Nephron progenitor cell (in vitro differentiated cells): Measurements from ENCODE around the gene HS6ST3.

ENCODE experiments used
- DNase-seq: peaks from one replicate; pipeline ENCODE4 v3.0.0; 2021
- H3K27ac Mint-ChIP-seq: 2 replicates; pipeline ENCODE4 v1.8.0; 2021; ENCODE audit warnings: mild to moderate bottlenecking, moderate library complexity, mixed read lengths
- H3K27me3 Mint-ChIP-seq: 2 replicates; pipeline ENCODE4 v1.8.0; 2021; ENCODE audit warnings: mild to moderate bottlenecking, low read depth, mixed read lengths; ENCODE audit not compliant: poor library complexity
- H3K36me3 Mint-ChIP-seq: 2 replicates; pipeline ENCODE4 v1.8.0; 2021; ENCODE audit warnings: low read depth, mixed read lengths
- H3K4me1 Mint-ChIP-seq: 2 replicates; pipeline ENCODE4 v1.8.0; 2021; ENCODE audit warnings: mixed read lengths
- H3K4me3 Mint-ChIP-seq: 2 replicates; pipeline ENCODE4 v1.8.0; 2021; ENCODE audit warnings: mild to moderate bottlenecking, moderate library complexity, mixed read lengths
- H3K9me3 Mint-ChIP-seq: 2 replicates; pipeline ENCODE4 v1.8.0; 2021; ENCODE audit warnings: mild to moderate bottlenecking, moderate library complexity, mixed read lengths
- TF ChIP-seq, protein P1 (sequence below): fragments of 200-600 bp; sonication (generic); IDR thresholded peaks from 2 replicates; pipeline ENCODE4 v1.5.0; 2021; ENCODE audit warnings: antibody characterized with exemption

The HS6ST3 gene

DNA sequence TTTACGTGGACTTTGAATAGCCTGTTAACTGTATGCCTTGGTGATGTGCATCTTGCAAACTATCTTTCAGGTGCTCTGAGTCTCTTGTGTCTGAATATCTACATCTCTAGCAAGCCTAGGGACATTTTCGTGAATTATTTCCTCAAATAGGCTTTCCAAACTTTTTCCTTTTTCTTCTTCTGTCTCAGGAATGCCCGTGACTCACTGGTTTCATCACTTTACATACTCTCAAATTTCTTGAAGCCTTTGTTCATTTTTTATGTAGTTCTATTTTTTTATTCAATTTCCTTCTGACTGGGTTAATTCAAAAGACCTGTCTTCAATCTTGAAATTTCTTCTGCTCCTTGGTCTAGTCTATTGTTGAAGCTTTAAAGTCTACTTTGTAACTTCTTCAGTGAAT is 572.1 kb downstream of the HS6ST3 start:
- H3K4me3 Mint-ChIP-seq, result no peak overlapping the region
- H3K9me3 Mint-ChIP-seq, result peaks cover 25% of the 10 kb centered on the region
- no peak for DNase-seq
- H3K27ac Mint-ChIP-seq, result no peak overlapping the region
- H3K36me3 Mint-ChIP-seq, result no peaks in the 10 kb centered on the region
- TF ChIP-seq, protein P1, sequence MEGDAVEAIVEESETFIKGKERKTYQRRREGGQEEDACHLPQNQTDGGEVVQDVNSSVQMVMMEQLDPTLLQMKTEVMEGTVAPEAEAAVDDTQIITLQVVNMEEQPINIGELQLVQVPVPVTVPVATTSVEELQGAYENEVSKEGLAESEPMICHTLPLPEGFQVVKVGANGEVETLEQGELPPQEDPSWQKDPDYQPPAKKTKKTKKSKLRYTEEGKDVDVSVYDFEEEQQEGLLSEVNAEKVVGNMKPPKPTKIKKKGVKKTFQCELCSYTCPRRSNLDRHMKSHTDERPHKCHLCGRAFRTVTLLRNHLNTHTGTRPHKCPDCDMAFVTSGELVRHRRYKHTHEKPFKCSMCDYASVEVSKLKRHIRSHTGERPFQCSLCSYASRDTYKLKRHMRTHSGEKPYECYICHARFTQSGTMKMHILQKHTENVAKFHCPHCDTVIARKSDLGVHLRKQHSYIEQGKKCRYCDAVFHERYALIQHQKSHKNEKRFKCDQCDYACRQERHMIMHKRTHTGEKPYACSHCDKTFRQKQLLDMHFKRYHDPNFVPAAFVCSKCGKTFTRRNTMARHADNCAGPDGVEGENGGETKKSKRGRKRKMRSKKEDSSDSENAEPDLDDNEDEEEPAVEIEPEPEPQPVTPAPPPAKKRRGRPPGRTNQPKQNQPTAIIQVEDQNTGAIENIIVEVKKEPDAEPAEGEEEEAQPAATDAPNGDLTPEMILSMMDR, result no peak
- no peaks in the 10 kb centered on the region for H3K4me1 Mint-ChIP-seq
- H3K27me3 Mint-ChIP-seq, result no peaks in the 10 kb centered on the region

GRCh38 chr13:96667294-96668018 is 577.5 kb downstream of the HS6ST3 start:
- no peak overlapping the region for H3K27ac Mint-ChIP-seq
- no peaks in the 10 kb centered on the region for H3K27me3 Mint-ChIP-seq

GRCh38 chr13:96671073-96671472 is 581.2 kb downstream of the HS6ST3 start:
- Mint-ChIP-seq H3K36me3 (no peaks in the 10 kb centered on the region), H3K27me3 (no peaks in the 10 kb centered on the region), H3K27ac (no peak overlapping the region), H3K9me3 (no peaks in the 10 kb centered on the region), H3K4me1 (no peaks in the 10 kb centered on the region), H3K4me3 (no peak overlapping the region)
- TF ChIP-seq, protein P1, result no peak
- DNase-seq, result no peak

More at GRCh38 chr13:96667294-96668018, 577.5 kb downstream of the HS6ST3 start:
- no peak for DNase-seq
- Mint-ChIP-seq H3K36me3 (no peaks in the 10 kb centered on the region), H3K9me3 (peaks cover 4% of the 10 kb centered on the region), H3K4me3 (no peak overlapping the region), H3K4me1 (no peaks in the 10 kb centered on the region)
- TF ChIP-seq, protein P1, result no peak

- Mint-ChIP-seq H3K27ac (no peak overlapping the region), H3K4me3 (no peak overlapping the region), H3K27me3 (no peaks in the 10 kb centered on the region), H3K36me3 (no peaks in the 10 kb centered on the region), H3K4me1 (no peaks in the 10 kb centered on the region), H3K9me3 (no peaks in the 10 kb centered on the region)
- DNase-seq, result no peak
- TF ChIP-seq, protein P1, result no peak
These were observed 582.1 kb downstream of the HS6ST3 start for GRCh38 chr13:96672016-96672415.

DNA sequence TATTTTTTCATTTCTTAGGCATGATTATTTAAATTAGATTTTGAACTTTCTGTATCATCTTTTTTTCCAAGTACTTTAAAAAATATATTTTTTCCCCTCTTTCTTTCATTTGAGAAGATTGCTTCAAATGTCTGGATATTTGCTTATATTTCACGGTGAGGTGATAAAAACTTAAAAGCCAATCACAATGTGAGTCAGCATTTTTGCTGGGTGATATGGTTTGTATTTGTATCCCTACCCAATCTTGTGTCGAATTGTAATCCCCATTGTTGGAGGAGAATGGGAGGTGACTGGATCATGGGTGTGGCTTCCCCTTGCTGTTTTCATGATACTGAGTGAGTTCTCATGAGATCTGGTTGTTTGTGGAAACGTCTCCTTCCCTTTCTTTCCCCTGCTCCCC is 583.9 kb downstream of the HS6ST3 start:
- peaks cover 6% of the 10 kb centered on the region for H3K27me3 Mint-ChIP-seq
- no peaks in the 10 kb centered on the region for H3K4me1 Mint-ChIP-seq
- H3K9me3 Mint-ChIP-seq, result no peaks in the 10 kb centered on the region
- no peak for DNase-seq
- H3K36me3 Mint-ChIP-seq, result no peaks in the 10 kb centered on the region
- H3K27ac Mint-ChIP-seq, result no peak overlapping the region
- TF ChIP-seq, protein P1, result no peak
- no peak overlapping the region for H3K4me3 Mint-ChIP-seq

DNA sequence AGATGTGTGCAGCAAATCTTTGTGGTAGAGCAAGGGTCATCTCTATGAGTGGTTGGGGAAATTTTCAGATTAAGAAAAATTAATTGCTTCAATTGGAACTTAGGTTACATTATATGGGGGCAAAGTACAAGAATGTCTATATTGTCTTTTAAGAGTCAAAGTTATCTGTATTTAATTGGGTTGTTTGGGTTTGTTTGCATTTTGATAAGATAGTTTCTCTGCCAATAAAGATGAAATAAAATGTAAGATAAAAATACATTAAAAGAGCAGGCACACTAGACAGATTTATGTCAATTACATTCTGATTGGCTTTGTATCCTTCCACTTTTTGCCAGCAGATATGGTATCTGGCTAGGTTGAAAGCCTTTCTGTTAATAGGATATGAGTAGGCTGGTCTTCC is 587.1 kb downstream of the HS6ST3 start:
- Mint-ChIP-seq H3K4me3 (no peak overlapping the region), H3K9me3 (no peaks in the 10 kb centered on the region), H3K36me3 (no peaks in the 10 kb centered on the region), H3K27ac (no peak overlapping the region), H3K4me1 (no peaks in the 10 kb centered on the region), H3K27me3 (peaks cover 11% of the 10 kb centered on the region)
- TF ChIP-seq, protein P1, result no peak
- DNase-seq, result no peak
